HL-60 (cell line): Measurements from ENCODE around the gene KANK4.

Experiments used
- CTCF ChIP-seq: IDR thresholded peaks from one replicate; pipeline ENCODE4 v1.5.1; 2011; ENCODE audit warnings: low read length, control low read depth, inconsistent platforms; ENCODE audit not compliant: insufficient read depth
- GABPA ChIP-seq: IDR thresholded peaks from 2 replicates; pipeline ENCODE4 v1.6.1; 2012; ENCODE audit warnings: low read depth
- TF ChIP-seq, protein P1 (sequence below): IDR thresholded peaks from 2 replicates; pipeline ENCODE4 v1.6.1; 2012; ENCODE audit warnings: low read depth; ENCODE audit not compliant: insufficient replicate concordance

DNA sequence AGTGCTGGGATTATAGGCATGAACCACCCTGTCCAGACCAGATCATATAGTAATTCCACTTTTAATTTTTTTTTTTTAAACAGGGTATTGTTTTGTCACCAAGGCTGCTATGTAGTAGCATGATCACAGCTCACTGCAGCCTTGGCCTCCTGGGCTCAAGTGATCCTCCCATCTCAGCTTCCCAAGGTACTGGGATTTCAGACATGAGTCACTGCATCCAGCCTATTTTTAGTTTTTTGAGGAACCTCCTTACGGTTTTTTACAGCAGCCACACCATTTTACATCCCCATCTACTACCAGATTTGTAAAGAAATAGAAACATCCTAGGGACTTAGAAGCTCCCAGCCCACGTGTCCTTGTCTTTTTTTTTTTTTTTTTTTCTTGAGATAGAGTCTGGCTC, 100.6 kb downstream of the KANK4 start:
- TF ChIP-seq, protein P1, sequence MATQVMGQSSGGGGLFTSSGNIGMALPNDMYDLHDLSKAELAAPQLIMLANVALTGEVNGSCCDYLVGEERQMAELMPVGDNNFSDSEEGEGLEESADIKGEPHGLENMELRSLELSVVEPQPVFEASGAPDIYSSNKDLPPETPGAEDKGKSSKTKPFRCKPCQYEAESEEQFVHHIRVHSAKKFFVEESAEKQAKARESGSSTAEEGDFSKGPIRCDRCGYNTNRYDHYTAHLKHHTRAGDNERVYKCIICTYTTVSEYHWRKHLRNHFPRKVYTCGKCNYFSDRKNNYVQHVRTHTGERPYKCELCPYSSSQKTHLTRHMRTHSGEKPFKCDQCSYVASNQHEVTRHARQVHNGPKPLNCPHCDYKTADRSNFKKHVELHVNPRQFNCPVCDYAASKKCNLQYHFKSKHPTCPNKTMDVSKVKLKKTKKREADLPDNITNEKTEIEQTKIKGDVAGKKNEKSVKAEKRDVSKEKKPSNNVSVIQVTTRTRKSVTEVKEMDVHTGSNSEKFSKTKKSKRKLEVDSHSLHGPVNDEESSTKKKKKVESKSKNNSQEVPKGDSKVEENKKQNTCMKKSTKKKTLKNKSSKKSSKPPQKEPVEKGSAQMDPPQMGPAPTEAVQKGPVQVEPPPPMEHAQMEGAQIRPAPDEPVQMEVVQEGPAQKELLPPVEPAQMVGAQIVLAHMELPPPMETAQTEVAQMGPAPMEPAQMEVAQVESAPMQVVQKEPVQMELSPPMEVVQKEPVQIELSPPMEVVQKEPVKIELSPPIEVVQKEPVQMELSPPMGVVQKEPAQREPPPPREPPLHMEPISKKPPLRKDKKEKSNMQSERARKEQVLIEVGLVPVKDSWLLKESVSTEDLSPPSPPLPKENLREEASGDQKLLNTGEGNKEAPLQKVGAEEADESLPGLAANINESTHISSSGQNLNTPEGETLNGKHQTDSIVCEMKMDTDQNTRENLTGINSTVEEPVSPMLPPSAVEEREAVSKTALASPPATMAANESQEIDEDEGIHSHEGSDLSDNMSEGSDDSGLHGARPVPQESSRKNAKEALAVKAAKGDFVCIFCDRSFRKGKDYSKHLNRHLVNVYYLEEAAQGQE: no peak
- TF ChIP-seq CTCF: no peak
- TF ChIP-seq GABPA: no peak
